Common myeloid progenitor, CD34-positive (primary cell): ENCODE results near the gene GRIP1.

Experiments used
- CTCF ChIA-PET: fragments of 350-600 bp; sonication (Branson Sonifier 250); formaldehyde crosslinking; loops from one replicate; lab custom pipeline; 2021; ENCODE audit warnings: antibody characterized with exemption; lab: Charles Lee
- POLR2A ChIA-PET: fragments of 350-600 bp; sonication (Branson Sonifier 250); formaldehyde crosslinking; loops from one replicate; lab custom pipeline; 2021; ENCODE audit warnings: antibody characterized with exemption; lab: Charles Lee
- DNase-seq, 3 donors: peaks; one replicate each; pipeline versions ENCODE4 v3.0.0 to v3.0.0-alpha.2; 2013
- H3K27ac ChIP-seq, 2 experiments: 1 replicate in 1 of 2; 2 replicates in 1 of 2; pipeline ENCODE4 v1.7.0; 2013; ENCODE audit warnings: inconsistent platforms in 2 of 2, low read length in 2 of 2, mild to moderate bottlenecking in 2 of 2, low read depth in 1 of 2, moderate library complexity in 1 of 2; ENCODE audit not compliant: severe bottlenecking in 2 of 2, insufficient read depth in 1 of 2, poor library complexity in 1 of 2
- H3K27me3 ChIP-seq, 5 experiments: replicated peaks in 2 of 5; 1 replicate in 3 of 5; 2 replicates in 2 of 5; pipeline versions ENCODE4 v1.6.1 to v1.7.0; 2013; ENCODE audit warnings: low read length in 4 of 5, mild to moderate bottlenecking in 2 of 5, moderate library complexity in 2 of 5, inconsistent platforms in 1 of 5; ENCODE audit not compliant: insufficient read depth in 5 of 5, control insufficient read depth in 4 of 5
- H3K36me3 ChIP-seq, 4 experiments: 1 replicate in 2 of 4; 2 replicates in 2 of 4; pipeline versions ENCODE4 v1.6.1 to v1.7.0; 2013; ENCODE audit warnings: low read length in 3 of 4, control low read depth in 1 of 4, mild to moderate bottlenecking in 1 of 4; ENCODE audit not compliant: control insufficient read depth in 4 of 4, insufficient read depth in 4 of 4
- H3K4me1 ChIP-seq, 4 experiments: 1 replicate in 3 of 4; 2 replicates in 1 of 4; pipeline versions ENCODE4 v1.6.1 to v1.7.1; 2013; ENCODE audit warnings: low read length in 3 of 4, mild to moderate bottlenecking in 3 of 4, control low read depth in 1 of 4, inconsistent platforms in 1 of 4, moderate library complexity in 1 of 4; ENCODE audit not compliant: control insufficient read depth in 4 of 4, insufficient read depth in 4 of 4; ENCODE audit errors: control extremely low read depth in 1 of 4
- H3K4me3 ChIP-seq, 7 experiments: 1 replicate in 4 of 7; 2 replicates in 3 of 7; pipeline versions ENCODE4 v1.5.1 to v1.7.0; 2013; ENCODE audit warnings: mild to moderate bottlenecking in 7 of 7, low read length in 6 of 7, moderate library complexity in 6 of 7, inconsistent platforms in 2 of 7, low read depth in 2 of 7, control low read depth in 1 of 7; ENCODE audit not compliant: insufficient read depth in 4 of 7, control insufficient read depth in 1 of 7; ENCODE audit errors: extremely low read depth in 1 of 7
- H3K9me3 ChIP-seq, 5 experiments: 1 replicate in 4 of 5; 2 replicates in 1 of 5; pipeline versions ENCODE4 v1.6.1 to v1.7.1; 2013; ENCODE audit warnings: low read length in 4 of 5, mild to moderate bottlenecking in 2 of 5, inconsistent platforms in 1 of 5, low read depth in 1 of 5, moderate library complexity in 1 of 5; ENCODE audit not compliant: control insufficient read depth in 4 of 5, insufficient read depth in 2 of 5; ENCODE audit errors: control extremely low read depth in 1 of 5
- WGBS: methylation state at CpG from one replicate; pipeline ENCODE4 v1.1.5; 2013; ENCODE audit not compliant: insufficient coverage; 5-methylcytosine and 5-hydroxymethylcytosine counted together

GRIP1 gene

GRCh38 chr12:66426696-66427095 is 252.2 kb downstream of the GRIP1 start:
- Histone ChIP-seq H3K36me3 (no peaks in the 10 kb centered on the region), H3K27me3 (no peaks in the 10 kb centered on the region), H3K4me1 (no peaks in the 10 kb centered on the region), H3K27ac (no peak overlapping the region), H3K9me3 (peaks cover 0 to 4% (median 0%) of the 10 kb centered on the region in 5 experiments), H3K4me3 (no peak overlapping the region)
- CTCF ChIA-PET: interaction anchor here (0.7 kb wide), 1 partner anchor 33 kb away, joined by 3 read pairs; no protein-coding TSS in a partner anchor
- no peak for DNase-seq
- POLR2A ChIA-PET: no interaction called here
- WGBS: 83% methylated on average over 2 of the region's 2 CpGs

- H3K27ac ChIP-seq: no peak overlapping the region
- DNase-seq: no peak
- 100% methylated on average over 1 of the region's 2 CpGs for WGBS
- ChIA-PET CTCF (no interaction called here), POLR2A (no interaction called here)
- peaks cover 0 to under 1% (median 0%) of the 10 kb centered on the region in 5 experiments for H3K27me3 ChIP-seq
- no peak overlapping the region for H3K4me3 ChIP-seq
- H3K9me3 ChIP-seq: peaks cover 0 to 4% (median 0%) of the 10 kb centered on the region in 5 experiments
- no peaks in the 10 kb centered on the region for H3K36me3 ChIP-seq
- no peaks in the 10 kb centered on the region for H3K4me1 ChIP-seq
These were observed 255.6 kb downstream of the GRIP1 start for GRCh38 chr12:66423266-66423665.

GRCh38 chr12:66418908-66419307 is 260.0 kb downstream of the GRIP1 start:
- Histone ChIP-seq H3K4me1 (no peaks in the 10 kb centered on the region), H3K27me3 (peaks cover 0 to 2% (median 0%) of the 10 kb centered on the region in 5 experiments), H3K4me3 (no peak overlapping the region), H3K36me3 (no peaks in the 10 kb centered on the region), H3K27ac (no peak overlapping the region), H3K9me3 (peaks cover 0 to 1% (median 0%) of the 10 kb centered on the region in 5 experiments)
- WGBS: no CpG with 5 or more reads among the region's 1 CpG
- POLR2A ChIA-PET: no interaction called here
- CTCF ChIA-PET: no interaction called here
- no peak for DNase-seq

- DNase-seq: no peak
- CTCF ChIA-PET: no interaction called here
- Histone ChIP-seq H3K27ac (no peak overlapping the region), H3K36me3 (no peaks in the 10 kb centered on the region), H3K4me3 (no peak overlapping the region), H3K4me1 (no peaks in the 10 kb centered on the region), H3K9me3 (peaks cover 0 to 6% (median 0%) of the 10 kb centered on the region in 5 experiments), H3K27me3 (peaks cover 0 to 2% (median 0%) of the 10 kb centered on the region in 5 experiments)
- POLR2A ChIA-PET: interaction anchor here (0.5 kb wide), 1 partner anchor 47 kb away, joined by 3 read pairs; no protein-coding TSS in a partner anchor
- WGBS: no CpG with 5 or more reads among the region's 1 CpG
These were observed 261.7 kb downstream of the GRIP1 start for GRCh38 chr12:66417217-66417616.

- Histone ChIP-seq H3K27ac (no peak overlapping the region), H3K36me3 (no peaks in the 10 kb centered on the region), H3K9me3 (peaks cover 0 to 6% (median 0%) of the 10 kb centered on the region in 5 experiments), H3K4me3 (no peak overlapping the region), H3K27me3 (no peaks in the 10 kb centered on the region), H3K4me1 (peaks cover 0 to 8% (median 4%) of the 10 kb centered on the region in 4 experiments)
- 100% methylated on average over 1 of the region's 4 CpGs for WGBS
- CTCF ChIA-PET: interaction anchor here (0.6 to 2.7 kb wide), 11 partner anchors 11 to 1120 kb away, joined by 3 to 10 read pairs (median 4); no protein-coding TSS in a partner anchor
- DNase-seq: peak; percentile 54 to 79 (median 77)
- POLR2A ChIA-PET: no interaction called here
These were observed 269.5 kb downstream of the GRIP1 start for GRCh38 chr12:66409195-66409871.

- H3K4me3 ChIP-seq: no peak overlapping the region
- no peak overlapping the region for H3K27ac ChIP-seq
- no peaks in the 10 kb centered on the region for H3K36me3 ChIP-seq
- H3K4me1 ChIP-seq: peaks cover 0 to 8% (median 4%) of the 10 kb centered on the region in 4 experiments
- DNase-seq: no peak
- H3K27me3 ChIP-seq: no peaks in the 10 kb centered on the region
- no peaks in the 10 kb centered on the region for H3K9me3 ChIP-seq
- ChIA-PET CTCF (no interaction called here), POLR2A (no interaction called here)
These were observed 273.5 kb downstream of the GRIP1 start for GRCh38 chr12:66405395-66405794.

GRCh38 chr12:66403746-66404145 is 275.1 kb downstream of the GRIP1 start:
- no peak overlapping the region for H3K4me3 ChIP-seq
- H3K27me3 ChIP-seq: no peaks in the 10 kb centered on the region
- POLR2A ChIA-PET: no interaction called here
- H3K36me3 ChIP-seq: no peaks in the 10 kb centered on the region
- no peak overlapping the region for H3K27ac ChIP-seq
- CTCF ChIA-PET: no interaction called here
- no peak for DNase-seq
- peaks cover 0 to 8% (median 4%) of the 10 kb centered on the region in 4 experiments for H3K4me1 ChIP-seq
- H3K9me3 ChIP-seq: no peaks in the 10 kb centered on the region
